Measurements from ENCODE around the gene HOXC9.

The HOXC9 gene

GRCh38 chr12:54027442-54027786, 27.5 kb downstream of the HOXC9 start:
- no peaks in the 10 kb centered on the region for H3K36me3 ChIP-seq (ENCODE audit: insufficient read depth, low read length)
- H3K4me2 ChIP-seq (ENCODE audit: low read length) = no peak overlapping the region
- H3K4me1 ChIP-seq (ENCODE audit: insufficient read depth, low read length, severe bottlenecking) = peaks cover 13% of the 10 kb centered on the region
- no peaks in the 10 kb centered on the region for H3K9me3 ChIP-seq (ENCODE audit: low read length)
- no peak overlapping the region for H2AFZ ChIP-seq (ENCODE audit: low read length)
- no peaks in the 10 kb centered on the region for H3K79me2 ChIP-seq (ENCODE audit: insufficient read depth, low read length)
- H3K4me3 ChIP-seq (ENCODE audit: low read depth, low read length, poor library complexity, severe bottlenecking) = no peak overlapping the region
- no peaks in the 10 kb centered on the region for H3K9me2 ChIP-seq (ENCODE audit: low read depth, low read length)
- H4K20me1 ChIP-seq (ENCODE audit: insufficient read depth, low read length) = no peaks in the 10 kb centered on the region
- TF ChIP-seq CTCF (IDR thresholded peaks at IDR 0.05; ENCODE audit: low read length) = no peak
- no peak for TF ChIP-seq EZH2 (IDR thresholded peaks at IDR 0.05; ENCODE audit: borderline replicate concordance, low read length)
- no peaks in the 10 kb centered on the region for H3F3A ChIP-seq (ENCODE audit: insufficient read depth, low read length)
- H3K9ac ChIP-seq (ENCODE audit: low read length) = no peak overlapping the region
- no peak overlapping the region for H3K27ac ChIP-seq (ENCODE audit: low read depth, low read length, poor library complexity, severe bottlenecking)
- peaks cover 4% of the 10 kb centered on the region; the same call in 1 of the 2 replicates for H3K27me3 ChIP-seq (ENCODE audit: insufficient read depth, low read length)

- H3K36me3 ChIP-seq (ENCODE audit: insufficient read depth, low read length) = no peaks in the 10 kb centered on the region
- no peaks in the 10 kb centered on the region for H4K20me1 ChIP-seq (ENCODE audit: insufficient read depth, low read length)
- H3K9me2 ChIP-seq (ENCODE audit: low read depth, low read length) = no peaks in the 10 kb centered on the region
- TF ChIP-seq EZH2 (IDR thresholded peaks at IDR 0.05; ENCODE audit: borderline replicate concordance, low read length) (no peak), CTCF (IDR thresholded peaks at IDR 0.05; ENCODE audit: low read length) (no peak)
- no peaks in the 10 kb centered on the region for H3F3A ChIP-seq (ENCODE audit: insufficient read depth, low read length)
- no peaks in the 10 kb centered on the region for H3K79me2 ChIP-seq (ENCODE audit: insufficient read depth, low read length)
- no peaks in the 10 kb centered on the region for H3K9me3 ChIP-seq (ENCODE audit: low read length)
- no peak within 1 kb of the TSS for H3K27ac ChIP-seq (ENCODE audit: low read depth, low read length, poor library complexity, severe bottlenecking)
- H3K4me3 ChIP-seq (ENCODE audit: low read depth, low read length, poor library complexity, severe bottlenecking) = no peak within 1 kb of the TSS
- H3K27me3 ChIP-seq (ENCODE audit: insufficient read depth, low read length) = peaks cover 4% of the 10 kb centered on the region; the same call in 1 of the 2 replicates
- H3K9ac ChIP-seq (ENCODE audit: low read length) = no peak within 1 kb of the TSS
- peaks cover 13% of the 10 kb centered on the region for H3K4me1 ChIP-seq (ENCODE audit: insufficient read depth, low read length, severe bottlenecking)
- H2AFZ ChIP-seq (ENCODE audit: low read length) = no peak within 1 kb of the TSS
- no peak within 1 kb of the TSS for H3K4me2 ChIP-seq (ENCODE audit: low read length)
Measured at GRCh38 chr12:54028314-54029201, 28.6 kb downstream of the HOXC9 start, which contains the start of gene HOXC6. HOXC6 (plus strand) TSS chr12:54028440; CDS start chr12:54028522, 82 bp downstream.

GRCh38 chr12:54029529-54030441, 29.8 kb downstream of the HOXC9 start:
- H3K4me3 ChIP-seq (ENCODE audit: low read depth, low read length, poor library complexity, severe bottlenecking) = no peak overlapping the region
- H3K9me3 ChIP-seq (ENCODE audit: low read length) = no peaks in the 10 kb centered on the region
- H3K27me3 ChIP-seq (ENCODE audit: insufficient read depth, low read length) = peaks cover 4% of the 10 kb centered on the region; the same call in 1 of the 2 replicates
- H3K36me3 ChIP-seq (ENCODE audit: insufficient read depth, low read length) = no peaks in the 10 kb centered on the region
- no peak overlapping the region for H2AFZ ChIP-seq (ENCODE audit: low read length)
- no peaks in the 10 kb centered on the region for H3K9me2 ChIP-seq (ENCODE audit: low read depth, low read length)
- H3K9ac ChIP-seq (ENCODE audit: low read length) = no peak overlapping the region
- no peaks in the 10 kb centered on the region for H3K79me2 ChIP-seq (ENCODE audit: insufficient read depth, low read length)
- no peak overlapping the region for H3K27ac ChIP-seq (ENCODE audit: low read depth, low read length, poor library complexity, severe bottlenecking)
- TF ChIP-seq CTCF (IDR thresholded peaks at IDR 0.05; ENCODE audit: low read length) = no peak
- no peak for TF ChIP-seq EZH2 (IDR thresholded peaks at IDR 0.05; ENCODE audit: borderline replicate concordance, low read length)
- no peaks in the 10 kb centered on the region for H4K20me1 ChIP-seq (ENCODE audit: insufficient read depth, low read length)
- H3K4me1 ChIP-seq (ENCODE audit: insufficient read depth, low read length, severe bottlenecking) = peaks cover 13% of the 10 kb centered on the region
- H3K4me2 ChIP-seq (ENCODE audit: low read length) = no peak overlapping the region
- no peaks in the 10 kb centered on the region for H3F3A ChIP-seq (ENCODE audit: insufficient read depth, low read length)

Data from OCI-LY1 (cell line).